GM23338 (cell line): Measurements from ENCODE around the gene SLC22A3. TPM values are rescaled to one million over a fixed set of nuclear protein-coding genes. Genes with fewer than 3 reads are reported as not detected.

Source experiments
- ATAC-seq: fragments of 200-7000 bp; cut with Tn5 transposase; 3 replicates; pipeline ENCODE4 v1.9.1; 2020
- DNase-seq: peaks from one replicate; pipeline ENCODE4 v3.0.0-alpha.2; 2015; ENCODE audit warnings: low spot score
- H2AFZ ChIP-seq: fragments of 200-600 bp; sonication (generic); 2 replicates; pipeline ENCODE4 v1.8.0; 2016; ENCODE audit warnings: antibody characterized with exemption, mild to moderate bottlenecking, moderate library complexity
- H3F3A ChIP-seq: fragments of 200-600 bp; sonication (generic); replicated peaks from 2 replicates; pipeline ENCODE4 v1.8.0; 2017; ENCODE audit warnings: antibody characterized with exemption, mixed run types, low read depth
- H3K27ac ChIP-seq: fragments of 200-600 bp; sonication (generic); 2 replicates; pipeline ENCODE4 v1.6.1; 2016; ENCODE audit warnings: low read depth
- H3K27me3 ChIP-seq: fragments of 200-600 bp; sonication (generic); 2 replicates; pipeline ENCODE4 v1.8.0; 2016; ENCODE audit warnings: mild to moderate bottlenecking, mixed run types, moderate library complexity; ENCODE audit not compliant: insufficient read depth
- H3K36me3 ChIP-seq: fragments of 200-600 bp; sonication (generic); 2 replicates; pipeline ENCODE4 v1.8.0; 2016; ENCODE audit warnings: mild to moderate bottlenecking; ENCODE audit not compliant: insufficient read depth
- H3K4me1 ChIP-seq: fragments of 200-600 bp; sonication (generic); 2 replicates; pipeline ENCODE4 v1.8.0; 2016; ENCODE audit warnings: mild to moderate bottlenecking, moderate library complexity; ENCODE audit not compliant: insufficient read depth
- H3K4me2 ChIP-seq: fragments of 200-600 bp; sonication (generic); 2 replicates; pipeline ENCODE4 v1.7.1; 2017; ENCODE audit warnings: mixed run types
- H3K4me3 ChIP-seq: fragments of 200-600 bp; sonication (generic); 2 replicates; pipeline ENCODE4 v1.6.1; 2016; ENCODE audit warnings: mixed run types
- H3K79me2 ChIP-seq: fragments of 200-600 bp; sonication (generic); replicated peaks from 2 replicates; pipeline ENCODE4 v1.8.0; 2017; ENCODE audit warnings: mild to moderate bottlenecking; ENCODE audit not compliant: insufficient read depth
- H3K9me2 ChIP-seq: fragments of 200-600 bp; sonication (generic); 2 replicates; pipeline ENCODE4 v1.8.0; 2017; ENCODE audit not compliant: insufficient read depth
- H4K20me1 ChIP-seq: fragments of 200-600 bp; sonication (generic); replicated peaks from 2 replicates; pipeline ENCODE4 v1.8.0; 2017; ENCODE audit warnings: mild to moderate bottlenecking; ENCODE audit not compliant: insufficient read depth
- H3K27ac Mint-ChIP-seq: 2 replicates; pipeline ENCODE4 v1.8.0; 2020; ENCODE audit warnings: inconsistent platforms, mild to moderate bottlenecking, moderate library complexity, mixed read lengths
- H3K27me3 Mint-ChIP-seq: 3 replicates; pipeline ENCODE4 v1.8.0; 2022; ENCODE audit warnings: low read depth, mild to moderate bottlenecking, moderate library complexity, mixed read lengths, inconsistent platforms; ENCODE audit not compliant: insufficient read depth, poor library complexity
- H3K36me3 Mint-ChIP-seq: 3 replicates; pipeline ENCODE4 v1.8.0; 2021; ENCODE audit warnings: low read depth, mild to moderate bottlenecking, inconsistent platforms, moderate library complexity, mixed read lengths
- H3K4me1 Mint-ChIP-seq: 3 replicates; pipeline ENCODE4 v1.8.0; 2020; ENCODE audit warnings: mild to moderate bottlenecking, inconsistent platforms, mixed read lengths
- H3K4me3 Mint-ChIP-seq: 3 replicates; pipeline ENCODE4 v1.8.0; 2021; ENCODE audit warnings: moderate library complexity, mild to moderate bottlenecking, inconsistent platforms, mixed read lengths
- H3K9me3 Mint-ChIP-seq: 3 replicates; pipeline ENCODE4 v1.8.0; 2020; ENCODE audit warnings: moderate library complexity, mild to moderate bottlenecking, inconsistent platforms, mixed read lengths
- CREB1 ChIP-seq: fragments of 250-450 bp; sonication (Bioruptor Pico); IDR thresholded peaks from 2 replicates; pipeline ENCODE4 v1.5.0; 2020; ENCODE audit warnings: low read depth, mild to moderate bottlenecking, moderate library complexity
- CTCF ChIP-seq, 2 experiments: fragments of 200-600 bp in 1 of 2; sonication (generic) in 1 of 2; conservative IDR thresholded peaks; 2 replicates each; pipeline versions ENCODE4 v1.5.1 to v1.6.1; 2016 to 2017; ENCODE audit warnings: antibody characterized with exemption in 2 of 2, low read depth in 2 of 2, mild to moderate bottlenecking in 2 of 2, moderate library complexity in 1 of 2
- ETS1 ChIP-seq: IDR thresholded peaks from 2 replicates; pipeline ENCODE4 v1.6.1; 2016; ENCODE audit warnings: antibody characterized with exemption
- JUNB ChIP-seq: IDR thresholded peaks from one replicate; pipeline ENCODE4 v1.6.1; 2016; ENCODE audit warnings: antibody characterized with exemption; ENCODE audit not compliant: unreplicated experiment
- NANOG ChIP-seq: IDR thresholded peaks from 2 replicates; pipeline ENCODE4 v1.6.1; 2016; ENCODE audit warnings: antibody characterized with exemption, borderline replicate concordance
- POLR2AphosphoS5 ChIP-seq: IDR thresholded peaks from 2 replicates; pipeline ENCODE4 v1.6.1; 2016; ENCODE audit warnings: antibody characterized with exemption, low read depth
- REST ChIP-seq: IDR thresholded peaks from one replicate; pipeline ENCODE4 v1.6.1; 2018; ENCODE audit warnings: antibody characterized with exemption; ENCODE audit not compliant: unreplicated experiment
- STAT1 ChIP-seq: IDR thresholded peaks from one replicate; pipeline ENCODE4 v1.6.1; 2016; ENCODE audit warnings: antibody characterized with exemption; ENCODE audit not compliant: unreplicated experiment
- ZNF331 ChIP-seq: fragments of 250-450 bp; sonication (Bioruptor Pico); IDR thresholded peaks from 2 replicates; pipeline ENCODE4 v1.5.0; 2020; ENCODE audit warnings: low read depth, mild to moderate bottlenecking, moderate library complexity
- polyA plus RNA-seq: library from polyadenylated mRNA; unstranded; fragments of >200 nt; fragmentation: Nextera tagmentation; extraction: Ambion mirVana; gene quantifications from 2 replicates; pipeline ENCODE4 v1.2.1, GENCODE V29; 2016
- total RNA-seq: library from RNA; depleted of rRNA; stranded (reverse); fragments of >200 nt; shearing (Covaris generic); gene quantifications from 2 replicates; pipeline ENCODE4 v1.2.3, GENCODE V29; 2014

Gene SLC22A3
- total and polyA plus RNA-seq, 2 experiments from 2014 or later, result 0.78 to 3.2 TPM

GRCh38 chr6:160455081-160455480, 106.9 kb downstream of the SLC22A3 start (continued):
- TF ChIP-seq REST, result no peak

- Histone ChIP-seq H4K20me1 (no peaks in the 10 kb centered on the region), H3K4me3 (no peak overlapping the region), H3F3A (no peaks in the 10 kb centered on the region), H3K4me2 (no peak overlapping the region), H3K9me2 (no peaks in the 10 kb centered on the region), H3K27ac (no peak overlapping the region), H3K27me3 (no peaks in the 10 kb centered on the region), H3K4me1 (no peaks in the 10 kb centered on the region), H3K36me3 (no peaks in the 10 kb centered on the region), H3K79me2 (no peaks in the 10 kb centered on the region), H2AFZ (peak overlapping the region; percentile 85)
- ATAC-seq (peak; percentile 93), DNase-seq (peak; percentile 77)
- Mint-ChIP-seq H3K27me3 (peaks cover 3% of the 10 kb centered on the region), H3K9me3 (no peaks in the 10 kb centered on the region), H3K4me1 (no peaks in the 10 kb centered on the region), H3K36me3 (no peaks in the 10 kb centered on the region), H3K27ac (no peak overlapping the region), H3K4me3 (no peak overlapping the region)
- TF ChIP-seq STAT1, result no peak
- TF ChIP-seq ETS1, result no peak
- no peak for TF ChIP-seq REST
- TF ChIP-seq CREB1, result no peak
- no peak for TF ChIP-seq POLR2AphosphoS5
- TF ChIP-seq CTCF (conservative IDR thresholded peaks at IDR 0.05; ENCODE audit: low read depth in 2 of 2), result peak; percentile 99
- no peak for TF ChIP-seq JUNB
- no peak for TF ChIP-seq NANOG
- TF ChIP-seq ZNF331, result no peak
Measured at GRCh38 chr6:160455541-160456213, 107.5 kb downstream of the SLC22A3 start.
